HCT116 (cell line): ENCODE results near the gene PHGDH.

Source experiments
- POLR2AphosphoS5 ChIP-seq: IDR thresholded peaks from 2 replicates; pipeline ENCODE4 v1.6.1; 2011; ENCODE audit warnings: mild to moderate bottlenecking, low read depth, low read length, moderate library complexity
- RAD21 ChIP-seq: IDR thresholded peaks from 2 replicates; pipeline ENCODE4 v1.6.1; 2012; ENCODE audit warnings: low read depth, mild to moderate bottlenecking
- TF ChIP-seq, protein P1 (sequence below), 3 experiments: fragments of 200-600 bp in 1 of 3; sonication (generic) in 1 of 3; IDR thresholded peaks in 2 of 3; conservative IDR thresholded peaks in 1 of 3; 2 replicates each; pipeline ENCODE4 v1.5.1; 2012 to 2017; ENCODE audit warnings: low read depth in 2 of 3, low read length in 2 of 3, antibody characterized with exemption in 1 of 3, borderline replicate concordance in 1 of 3, control low read depth in 1 of 3, mild to moderate bottlenecking in 1 of 3, mixed read lengths in 1 of 3, mixed run types in 1 of 3, moderate library complexity in 1 of 3; ENCODE audit not compliant: insufficient read depth in 1 of 3

GRCh38 chr1:119731741-119732430 lies 20.2 kb downstream of the PHGDH start:
- TF ChIP-seq, protein P1, sequence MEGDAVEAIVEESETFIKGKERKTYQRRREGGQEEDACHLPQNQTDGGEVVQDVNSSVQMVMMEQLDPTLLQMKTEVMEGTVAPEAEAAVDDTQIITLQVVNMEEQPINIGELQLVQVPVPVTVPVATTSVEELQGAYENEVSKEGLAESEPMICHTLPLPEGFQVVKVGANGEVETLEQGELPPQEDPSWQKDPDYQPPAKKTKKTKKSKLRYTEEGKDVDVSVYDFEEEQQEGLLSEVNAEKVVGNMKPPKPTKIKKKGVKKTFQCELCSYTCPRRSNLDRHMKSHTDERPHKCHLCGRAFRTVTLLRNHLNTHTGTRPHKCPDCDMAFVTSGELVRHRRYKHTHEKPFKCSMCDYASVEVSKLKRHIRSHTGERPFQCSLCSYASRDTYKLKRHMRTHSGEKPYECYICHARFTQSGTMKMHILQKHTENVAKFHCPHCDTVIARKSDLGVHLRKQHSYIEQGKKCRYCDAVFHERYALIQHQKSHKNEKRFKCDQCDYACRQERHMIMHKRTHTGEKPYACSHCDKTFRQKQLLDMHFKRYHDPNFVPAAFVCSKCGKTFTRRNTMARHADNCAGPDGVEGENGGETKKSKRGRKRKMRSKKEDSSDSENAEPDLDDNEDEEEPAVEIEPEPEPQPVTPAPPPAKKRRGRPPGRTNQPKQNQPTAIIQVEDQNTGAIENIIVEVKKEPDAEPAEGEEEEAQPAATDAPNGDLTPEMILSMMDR (IDR thresholded peaks at IDR 0.05 in 2 of 3, conservative IDR thresholded peaks at IDR 0.05 in 1 of 3; ENCODE audit: borderline replicate concordance in 1 of 3, insufficient read depth in 1 of 3, low read depth in 2 of 3, low read length in 2 of 3) = no peak
- no peak for TF ChIP-seq RAD21
- TF ChIP-seq POLR2AphosphoS5 = no peak
